Retinal pigment epithelial cell (primary cell): Measurements from ENCODE around the gene SPG7.

ENCODE experiments used
- DNase-seq: peaks from one replicate; pipeline ENCODE4 v3.0.0-alpha.2; 2010; ENCODE audit warnings: low read depth
- H3K4me3 ChIP-seq: 2 replicates; pipeline ENCODE4 v1.5.1; 2011; ENCODE audit warnings: mild to moderate bottlenecking, low read length, control low read depth, moderate library complexity
- CTCF ChIP-seq: conservative IDR thresholded peaks from 2 replicates; pipeline ENCODE4 v1.5.1; 2011; ENCODE audit warnings: low read depth, low read length, control low read depth, inconsistent platforms

Gene SPG7

GRCh38 chr16:89547860-89548259 lies 39.7 kb downstream of the SPG7 start:
- no peak for DNase-seq
- no peak for TF ChIP-seq CTCF
- no peak overlapping the region for H3K4me3 ChIP-seq

GRCh38 chr16:89548344-89549006 lies 40.3 kb downstream of the SPG7 start:
- H3K4me3 ChIP-seq = no peak overlapping the region
- no peak for DNase-seq
- TF ChIP-seq CTCF = no peak

DNA sequence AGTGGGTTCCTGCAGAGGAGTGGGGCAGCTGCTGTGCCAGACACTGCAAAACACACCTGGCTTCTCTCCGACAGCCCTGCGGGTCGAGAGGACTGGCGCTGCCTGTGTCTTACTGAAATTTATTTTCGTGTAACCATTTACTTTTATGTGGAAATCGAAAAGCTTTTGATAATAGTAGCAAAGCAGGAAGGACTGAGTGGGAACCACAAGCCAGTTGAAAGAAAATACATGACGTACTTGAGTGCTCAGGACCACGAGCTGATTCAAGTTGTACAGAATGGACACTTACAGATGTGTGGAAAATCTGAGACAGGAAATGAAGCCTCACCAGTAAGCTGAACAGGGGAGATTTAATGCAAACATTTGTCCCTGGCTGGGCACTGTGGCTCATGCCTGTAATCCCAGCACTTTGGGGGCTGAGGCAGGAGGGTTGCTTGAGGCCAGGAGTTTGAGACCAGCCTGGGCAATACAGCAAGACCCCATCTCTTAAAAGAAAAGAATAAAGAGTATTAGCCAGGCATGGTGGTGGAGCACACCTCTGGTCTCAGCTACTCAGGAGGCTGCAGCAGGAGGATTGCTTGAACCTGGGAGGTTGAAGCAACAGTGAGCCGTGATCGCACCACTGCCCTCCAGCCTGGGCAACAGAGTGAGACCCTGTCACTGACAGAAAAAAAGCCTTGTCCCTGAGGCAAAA lies 41.0 kb downstream of the SPG7 start:
- no peak for TF ChIP-seq CTCF
- no peak overlapping the region for H3K4me3 ChIP-seq
- DNase-seq = no peak

DNA sequence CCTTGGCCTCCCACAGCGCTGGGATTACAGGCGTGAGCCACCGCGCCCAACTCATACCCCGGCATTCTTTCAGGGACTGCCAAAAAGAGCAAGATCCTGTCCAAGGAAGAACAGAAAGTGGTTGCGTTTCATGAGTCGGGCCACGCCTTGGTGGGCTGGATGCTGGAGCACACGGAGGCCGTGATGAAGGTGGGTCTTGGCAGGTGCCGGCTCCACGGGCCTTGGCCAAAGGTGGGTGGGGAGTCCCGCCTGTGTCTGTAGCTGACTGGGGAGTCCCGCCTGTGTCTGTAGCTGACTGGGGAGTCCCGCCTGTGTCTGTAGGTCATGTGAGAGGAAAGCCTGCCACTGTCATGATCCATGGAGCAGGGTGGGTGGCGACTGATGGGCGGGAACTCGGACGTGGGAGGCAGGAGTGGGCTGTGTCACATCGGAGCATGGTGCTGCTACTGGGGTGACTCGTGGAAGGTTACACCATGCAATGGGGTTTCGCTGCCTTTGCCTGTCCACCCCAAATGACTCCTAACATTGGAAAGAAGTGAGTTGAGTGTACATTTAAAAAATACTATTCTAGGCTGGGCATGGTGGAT lies 42.3 kb downstream of the SPG7 start:
- H3K4me3 ChIP-seq = no peak overlapping the region
- DNase-seq = no peak
- TF ChIP-seq CTCF = no peak

- TF ChIP-seq CTCF = no peak
- H3K4me3 ChIP-seq = no peak overlapping the region
- DNase-seq = no peak
These were observed 44.1 kb downstream of the SPG7 start for GRCh38 chr16:89552329-89552728.

DNA sequence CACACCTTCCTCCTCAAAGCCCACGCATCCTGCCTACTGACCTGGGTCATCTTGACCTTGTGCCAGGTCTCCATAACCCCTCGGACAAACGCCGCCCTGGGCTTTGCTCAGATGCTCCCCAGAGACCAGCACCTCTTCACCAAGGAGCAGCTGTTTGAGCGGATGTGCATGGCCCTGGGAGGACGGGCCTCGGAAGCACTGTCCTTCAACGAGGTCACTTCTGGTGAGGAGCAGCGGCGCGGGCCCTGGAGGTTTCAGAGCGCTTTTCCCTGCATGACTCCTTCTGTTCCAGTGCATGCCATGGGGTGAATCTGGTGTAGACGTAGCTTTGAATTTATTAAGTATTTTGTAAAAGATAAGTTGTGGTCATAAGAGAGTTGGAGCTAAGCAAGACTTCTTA lies 44.7 kb downstream of the SPG7 start:
- no peak overlapping the region for H3K4me3 ChIP-seq
- DNase-seq = no peak
- no peak for TF ChIP-seq CTCF

- no peak for TF ChIP-seq CTCF
- H3K4me3 ChIP-seq = no peak overlapping the region
- no peak for DNase-seq
These were observed 45.5 kb downstream of the SPG7 start for GRCh38 chr16:89553733-89554132.
